HepG2 (cell line): Measurements from ENCODE around the gene KPNB1. TPM values are rescaled to one million over a fixed set of nuclear protein-coding genes. Genes with fewer than 3 reads are reported as not detected.

Experiments
- ATAC-seq: fragments of 200-7000 bp; cut with Tn5 transposase; 3 replicates; pipeline ENCODE4 v1.9.1; 2020; ENCODE audit warnings: mild to moderate bottlenecking, moderate library complexity
- BruUV-seq: library from RNA; stranded (reverse); fragments of 400-500 nt; replicated peaks from 2 replicates; lab custom pipeline; 2021; lab: Mats Ljungman, UMichigan
- CTCF ChIA-PET: fragments of 300-600 bp; formaldehyde crosslinking; extraction: SDS; loops from one replicate; lab custom pipeline; 2021; ENCODE audit warnings: low total read pairs, inconsistent platforms, low intra/inter-chr PET ratio; lab: Yijun Ruan, JAX
- POLR2A ChIA-PET: fragments of 350-600 bp; sonication (Branson Sonifier 250); formaldehyde crosslinking; loops from one replicate; lab custom pipeline; 2020; ENCODE audit warnings: antibody characterized with exemption, inconsistent platforms; lab: Yijun Ruan, JAX
- DNase-seq: peaks from one replicate; pipeline ENCODE4 v3.0.0-alpha.2; 2015; ENCODE audit warnings: low spot score
- FAIRE-seq: peaks from 3 replicates; lab custom pipeline; 2011; peaks lifted over from hg19 to GRCh38; lab: Jason Lieb, UNC
- H2AFZ ChIP-seq: one replicate; pipeline ENCODE4 v1.6.1; 2011; ENCODE audit warnings: low read length, inconsistent platforms
- H3K27ac ChIP-seq: fragments of 300-600 bp; 3 replicates; pipeline ENCODE4 v1.8.0; 2011; ENCODE audit warnings: mixed run types, mild to moderate bottlenecking, mixed read lengths, low read length, inconsistent platforms; ENCODE audit not compliant: insufficient read depth; ENCODE audit errors: extremely low read length
- H3K27me3 ChIP-seq, 2 experiments: fragments of 200-600 bp in 1 of 2; 2 replicates in 1 of 2; 3 replicates in 1 of 2; pipeline versions ENCODE4 v1.6.0 to v1.8.0; 2011; ENCODE audit warnings: low read length in 2 of 2, mild to moderate bottlenecking in 2 of 2, moderate library complexity in 2 of 2, inconsistent platforms in 1 of 2; ENCODE audit not compliant: insufficient read depth in 2 of 2, control insufficient read depth in 1 of 2
- H3K36me3 ChIP-seq, 2 experiments: fragments of 200-600 bp in 1 of 2; replicated peaks in 1 of 2; 2 replicates in 1 of 2; 3 replicates in 1 of 2; pipeline versions ENCODE4 v1.5.1 to v1.8.0; 2011; ENCODE audit warnings: low read length in 2 of 2, inconsistent platforms in 1 of 2; ENCODE audit not compliant: insufficient read depth in 2 of 2, control insufficient read depth in 1 of 2
- H3K4me1 ChIP-seq: 2 replicates; pipeline ENCODE4 v1.5.1; 2012; ENCODE audit warnings: low read length, inconsistent platforms; ENCODE audit not compliant: insufficient read depth
- H3K4me2 ChIP-seq: 2 replicates; pipeline ENCODE4 v1.6.0; 2011; ENCODE audit warnings: low read depth, low read length, inconsistent platforms
- H3K4me3 ChIP-seq, 3 experiments: fragments of 200-600 bp in 1 of 3; sonication (generic), shearing (Covaris generic) in 1 of 3; replicated peaks in 1 of 3; 2 replicates each; pipeline ENCODE4 v1.5.1; 2011 to 2016; ENCODE audit warnings: low read length in 3 of 3, inconsistent platforms in 2 of 3, low read depth in 2 of 3, mild to moderate bottlenecking in 2 of 3, control low read depth in 1 of 3, mixed read lengths in 1 of 3; ENCODE audit not compliant: insufficient read depth in 1 of 3
- H3K79me2 ChIP-seq: one replicate; pipeline ENCODE4 v1.6.1; 2011; ENCODE audit warnings: low read length, inconsistent platforms; ENCODE audit not compliant: insufficient read depth
- H3K9ac ChIP-seq: 2 replicates; pipeline ENCODE4 v1.6.0; 2011; ENCODE audit warnings: mild to moderate bottlenecking, low read depth, low read length, inconsistent platforms; ENCODE audit not compliant: insufficient read depth
- H3K9me3 ChIP-seq: 2 replicates; pipeline ENCODE4 v1.5.1; 2012; ENCODE audit warnings: mild to moderate bottlenecking, low read length
- H4K20me1 ChIP-seq: 2 replicates; pipeline ENCODE4 v1.6.0; 2011; ENCODE audit warnings: inconsistent platforms, mild to moderate bottlenecking, low read length, moderate library complexity; ENCODE audit not compliant: insufficient read depth
- FOXA1 ChIP-seq, 2 experiments: fragments of 450-650 bp in 1 of 2; sonication (generic) in 1 of 2; formaldehyde crosslinking in 1 of 2; IDR thresholded peaks; 2 replicates each; pipeline versions ENCODE4 v1.4.0 to v1.6.1; 2016 to 2020; ENCODE audit warnings: missing genetic modification reagents in 1 of 2
- HDAC6 ChIP-seq: fragments of 200-600 bp; sonication (generic); IDR thresholded peaks from 2 replicates; pipeline ENCODE4 v1.7.0; 2017; ENCODE audit warnings: mild to moderate bottlenecking, antibody characterized with exemption, low read length, low read depth
- JUND ChIP-seq: sonication (generic); formaldehyde crosslinking; IDR thresholded peaks from 2 replicates; pipeline ENCODE4 v1.8.0; 2022; ENCODE audit warnings: mild to moderate bottlenecking, missing genetic modification reagents
- MAFF ChIP-seq: IDR thresholded peaks from 2 replicates; pipeline ENCODE4 v1.6.1; 2011; ENCODE audit warnings: low read depth, low read length, improper control_type of control experiment
- PAWR ChIP-seq: sonication (generic); formaldehyde crosslinking; IDR thresholded peaks from 2 replicates; pipeline ENCODE4 v1.4.0; 2020; ENCODE audit warnings: missing genetic modification reagents, mild to moderate bottlenecking, borderline replicate concordance
- TCF12 ChIP-seq, 2 experiments: fragments of 450-650 bp in 1 of 2; sonication (generic) in 1 of 2; formaldehyde crosslinking in 1 of 2; IDR thresholded peaks; 2 replicates each; pipeline versions ENCODE4 v1.6.1 to v1.8.0; 2017 to 2022; ENCODE audit warnings: antibody characterized with exemption in 1 of 2, mild to moderate bottlenecking in 1 of 2, missing genetic modification reagents in 1 of 2, moderate library complexity in 1 of 2
- ZFP41 ChIP-seq: sonication (generic); formaldehyde crosslinking; IDR thresholded peaks from 2 replicates; pipeline ENCODE4 v1.4.0; 2020; ENCODE audit warnings: mild to moderate bottlenecking, missing genetic modification reagents, borderline replicate concordance
- ZFP62 ChIP-seq: sonication (generic); formaldehyde crosslinking; IDR thresholded peaks from 2 replicates; pipeline ENCODE4 v1.4.0; 2020; ENCODE audit warnings: missing genetic modification reagents
- ZKSCAN8 ChIP-seq: IDR thresholded peaks from 2 replicates; pipeline ENCODE4 v1.6.1; 2016; ENCODE audit warnings: borderline replicate concordance, missing genetic modification reagents, missing compliant biosample characterization
- ZNF605 ChIP-seq: sonication (generic); formaldehyde crosslinking; IDR thresholded peaks from 2 replicates; pipeline ENCODE4 v1.8.0; 2022; ENCODE audit warnings: mild to moderate bottlenecking, missing genetic modification reagents
- ZNF749 ChIP-seq: sonication (generic); formaldehyde crosslinking; IDR thresholded peaks from 2 replicates; pipeline ENCODE4 v1.8.0; 2022; ENCODE audit warnings: mild to moderate bottlenecking, missing genetic modification reagents, moderate library complexity, borderline replicate concordance
- ZNF83 ChIP-seq: sonication (generic); formaldehyde crosslinking; IDR thresholded peaks from 2 replicates; pipeline ENCODE4 v1.4.0; 2020; ENCODE audit warnings: missing genetic modification reagents, mild to moderate bottlenecking, borderline replicate concordance
- whole genome bisulfite sequencing: methylation state at CpG from one replicate; pipeline ENCODE4 v1.1.6; 2017; ENCODE audit warnings: low lambda C conversion rate; 5-methylcytosine and 5-hydroxymethylcytosine counted together
- in situ Hi-C: cut with HindIII; loops from 2 replicates; pipeline ENCODE4 v1.10.0; 2017; ENCODE audit warnings: low pct_unique_long_range_greater_than_20kb; ENCODE audit not compliant: extremely low pct_ligation_motif_present
- intact Hi-C: fragments of 100-400 bp; cut with micrococcal nuclease; formaldehyde crosslinking; loops from one replicate; pipeline ENCODE4 v1.10.0; 2022; ENCODE audit not compliant: unreplicated experiment
- polyA plus RNA-seq, 8 experiments: library from polyadenylated mRNA; depleted of rRNA in 3 of 8; stranded (reverse) in 7 of 8; unstranded in 1 of 8; fragments of >200 nt; fragmentation: Illumina TruSeq in 4 of 8; extraction: Trizol in 4 of 8; gene quantifications; 2 replicates each; pipeline versions ENCODE4 v1.2.1 to v1.2.3, GENCODE V29; 2011 to 2016; ENCODE audit warnings: low read depth in 4 of 8, missing spikeins in 1 of 8, mixed read lengths in 1 of 8; ENCODE audit not compliant: insufficient read depth in 1 of 8
- total RNA-seq, 5 experiments: library from RNA; depleted of rRNA; stranded (reverse); fragments of >200 nt; fragmentation: Illumina TruSeq; extraction: Trizol; gene quantifications; 2 replicates each; pipeline ENCODE4 v1.2.3, GENCODE V29; 2016; ENCODE audit warnings: low read depth in 1 of 5
- TF ChIP-seq, protein P1 (sequence below): sonication (generic); formaldehyde crosslinking; IDR thresholded peaks from 2 replicates; pipeline ENCODE4 v1.4.0; 2020; ENCODE audit warnings: low read depth, mild to moderate bottlenecking, missing genetic modification reagents
- TF ChIP-seq, protein P2 (sequence below): sonication (generic); formaldehyde crosslinking; IDR thresholded peaks from 2 replicates; pipeline ENCODE4 v1.4.0; 2020; ENCODE audit warnings: mild to moderate bottlenecking, missing genetic modification reagents

Gene KPNB1
- total and polyA plus RNA-seq, 2 of the 13 experiments (the other 11 are each of a cell fraction or from before 2014, with no cell fraction given): 164 to 424 TPM

DNA sequence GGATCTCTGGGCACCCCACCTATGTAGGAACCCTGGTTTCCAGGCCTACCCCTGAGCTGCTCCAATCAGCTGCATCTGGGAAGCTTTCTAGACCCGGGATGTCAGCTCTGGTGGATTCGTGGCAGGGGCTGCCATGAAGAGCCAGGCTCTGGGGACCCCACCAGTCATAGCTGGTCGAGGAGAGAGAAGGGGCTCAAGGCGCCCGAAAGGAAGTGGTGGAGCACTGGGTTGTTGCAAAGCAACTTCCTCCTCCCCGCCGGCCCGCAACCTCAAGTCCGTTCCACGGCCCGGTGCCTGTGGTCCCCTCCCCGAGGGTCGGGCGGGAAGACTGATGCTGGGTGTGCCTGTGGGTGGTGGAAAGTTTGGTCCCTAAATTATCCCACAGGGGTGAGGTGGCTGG lies 54.4 kb downstream of the KPNB1 start:
- H3K4me2 ChIP-seq: no peak overlapping the region
- no TSS peak for BruUV-seq
- no peak overlapping the region for H3K4me3 ChIP-seq
- DNase-seq (no peak), ATAC-seq (no peak), FAIRE-seq (no peak)
- H3K27me3 ChIP-seq: no peaks in the 10 kb centered on the region
- H3K36me3 ChIP-seq: peaks cover 0 to 1% of the 10 kb centered on the region in 2 experiments; a peak in 1 of 5 replicates
- in situ Hi-C loops: no loop called here
- no peaks in the 10 kb centered on the region for H4K20me1 ChIP-seq
- H3K27ac ChIP-seq: no peak overlapping the region
- 82% methylated on average over 12 of the region's 14 CpGs for WGBS
- no peaks in the 10 kb centered on the region for H3K9me3 ChIP-seq
- intact Hi-C loops: no loop called here
- ChIA-PET POLR2A (no interaction called here), CTCF (no interaction called here)
- H2AFZ ChIP-seq: no peak overlapping the region
- no peak for TF ChIP-seq ZFP62 (CRISPR knock-in tag)
- no peak for TF ChIP-seq ZNF83 (CRISPR knock-in tag)
- no peak for TF ChIP-seq ZFP41 (CRISPR knock-in tag)
- TF ChIP-seq, protein P1, sequence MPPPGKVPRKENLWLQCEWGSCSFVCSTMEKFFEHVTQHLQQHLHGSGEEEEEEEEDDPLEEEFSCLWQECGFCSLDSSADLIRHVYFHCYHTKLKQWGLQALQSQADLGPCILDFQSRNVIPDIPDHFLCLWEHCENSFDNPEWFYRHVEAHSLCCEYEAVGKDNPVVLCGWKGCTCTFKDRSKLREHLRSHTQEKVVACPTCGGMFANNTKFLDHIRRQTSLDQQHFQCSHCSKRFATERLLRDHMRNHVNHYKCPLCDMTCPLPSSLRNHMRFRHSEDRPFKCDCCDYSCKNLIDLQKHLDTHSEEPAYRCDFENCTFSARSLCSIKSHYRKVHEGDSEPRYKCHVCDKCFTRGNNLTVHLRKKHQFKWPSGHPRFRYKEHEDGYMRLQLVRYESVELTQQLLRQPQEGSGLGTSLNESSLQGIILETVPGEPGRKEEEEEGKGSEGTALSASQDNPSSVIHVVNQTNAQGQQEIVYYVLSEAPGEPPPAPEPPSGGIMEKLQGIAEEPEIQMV (CRISPR knock-in tag): no peak
- no peak for TF ChIP-seq FOXA1 (IDR thresholded peaks at IDR 0.05)
- TF ChIP-seq FOXA1 (CRISPR knock-in tag; IDR thresholded peaks at IDR 0.05): no peak
- no peak for TF ChIP-seq MAFF
- TF ChIP-seq JUND (CRISPR knock-in tag): no peak
- no peak for TF ChIP-seq PAWR (CRISPR knock-in tag)
- no peak for TF ChIP-seq ZNF749 (CRISPR knock-in tag)
- no peak for TF ChIP-seq ZNF605 (CRISPR knock-in tag)
- TF ChIP-seq TCF12 (IDR thresholded peaks at IDR 0.05): no peak
- TF ChIP-seq TCF12 (CRISPR knock-in tag; IDR thresholded peaks at IDR 0.05): no peak
- TF ChIP-seq ZKSCAN8 (CRISPR knock-in tag): no peak
- TF ChIP-seq, protein P2, sequence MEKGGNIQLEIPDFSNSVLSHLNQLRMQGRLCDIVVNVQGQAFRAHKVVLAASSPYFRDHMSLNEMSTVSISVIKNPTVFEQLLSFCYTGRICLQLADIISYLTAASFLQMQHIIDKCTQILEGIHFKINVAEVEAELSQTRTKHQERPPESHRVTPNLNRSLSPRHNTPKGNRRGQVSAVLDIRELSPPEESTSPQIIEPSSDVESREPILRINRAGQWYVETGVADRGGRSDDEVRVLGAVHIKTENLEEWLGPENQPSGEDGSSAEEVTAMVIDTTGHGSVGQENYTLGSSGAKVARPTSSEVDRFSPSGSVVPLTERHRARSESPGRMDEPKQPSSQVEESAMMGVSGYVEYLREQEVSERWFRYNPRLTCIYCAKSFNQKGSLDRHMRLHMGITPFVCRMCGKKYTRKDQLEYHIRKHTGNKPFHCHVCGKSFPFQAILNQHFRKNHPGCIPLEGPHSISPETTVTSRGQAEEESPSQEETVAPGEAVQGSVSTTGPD (CRISPR knock-in tag): no peak
- TF ChIP-seq HDAC6: no peak
- H3K79me2 ChIP-seq: no peaks in the 10 kb centered on the region
- no peaks in the 10 kb centered on the region; the same call in 1 of the 2 replicates for H3K4me1 ChIP-seq
- no peak overlapping the region for H3K9ac ChIP-seq
